K562 (cell line): Measurements from ENCODE around the gene LTBP1. TPM values are rescaled to one million over a fixed set of nuclear protein-coding genes. Genes with fewer than 3 reads are reported as not detected.

ENCODE experiments used
- ATAC-seq: fragments of 200-7000 bp; cut with Tn5 transposase; 3 replicates; pipeline ENCODE4 v1.9.1; 2020; ENCODE audit warnings: moderate library complexity
- BruUV-seq: library from RNA; stranded (reverse); fragments of 400-500 nt; replicated peaks from 2 replicates; lab custom pipeline; 2021; lab: Mats Ljungman, UMichigan
- CTCF ChIA-PET: fragments of 300-600 bp; formaldehyde crosslinking; extraction: SDS; loops from one replicate; lab custom pipeline; 2021; ENCODE audit warnings: low intra/inter-chr PET ratio; lab: Yijun Ruan, JAX
- POLR2A ChIA-PET: fragments of 300-600, 350-650 bp; sonication (Branson Sonifier 250); formaldehyde crosslinking; extraction: SDS; loops from one replicate; lab custom pipeline; 2021; ENCODE audit warnings: antibody characterized with exemption, inconsistent platforms; lab: Yijun Ruan, JAX
- DNase-seq, 4 experiments: peaks; one replicate each; pipeline versions ENCODE4 v3.0.0 to v3.0.0-alpha.2; 2011 to 2018; ENCODE audit warnings: low spot score in 3 of 4, mixed read lengths in 3 of 4; ENCODE audit errors: extremely low read depth in 1 of 4
- FAIRE-seq: peaks from 2 replicates; lab custom pipeline; 2011; peaks lifted over from hg19 to GRCh38; lab: Jason Lieb, UNC
- H2AFZ ChIP-seq: 2 replicates; pipeline ENCODE4 v1.6.0; 2011; ENCODE audit warnings: low read depth, low read length, control low read depth, inconsistent platforms
- H3K27ac ChIP-seq: fragments of 200-600 bp; 3 replicates; pipeline ENCODE4 v1.8.0; 2011; ENCODE audit warnings: low read depth, mild to moderate bottlenecking, control low read depth, inconsistent platforms, low read length, moderate library complexity, mixed read lengths; ENCODE audit errors: extremely low read depth
- H3K27me3 ChIP-seq, 2 experiments: fragments of 300-600 bp in 1 of 2; 2 replicates in 1 of 2; 3 replicates in 1 of 2; pipeline versions ENCODE4 v1.6.0 to v1.8.0; 2011; ENCODE audit warnings: inconsistent platforms in 2 of 2, low read length in 2 of 2, mild to moderate bottlenecking in 1 of 2, mixed read lengths in 1 of 2, moderate library complexity in 1 of 2; ENCODE audit not compliant: control insufficient read depth in 2 of 2, insufficient read depth in 2 of 2
- H3K36me3 ChIP-seq: fragments of 300-600 bp; 3 replicates; pipeline ENCODE4 v1.8.0; 2011; ENCODE audit warnings: mild to moderate bottlenecking, low read length, inconsistent platforms; ENCODE audit not compliant: control insufficient read depth, insufficient read depth
- H3K4me1 ChIP-seq, 2 experiments: fragments of 200-600 bp in 1 of 2; replicated peaks in 1 of 2; 2 replicates in 1 of 2; 3 replicates in 1 of 2; pipeline versions ENCODE4 v1.5.1 to v1.8.0; 2011; ENCODE audit warnings: inconsistent platforms in 2 of 2, low read length in 2 of 2, mild to moderate bottlenecking in 1 of 2, mixed read lengths in 1 of 2, moderate library complexity in 1 of 2; ENCODE audit not compliant: control insufficient read depth in 2 of 2, insufficient read depth in 2 of 2
- H3K4me2 ChIP-seq: 2 replicates; pipeline ENCODE4 v1.6.1; 2011; ENCODE audit warnings: low read length, control low read depth, inconsistent platforms, mixed read lengths; ENCODE audit not compliant: insufficient read depth
- H3K4me3 ChIP-seq: fragments of 200-600 bp; sonication (generic), shearing (Covaris generic); 2 replicates; pipeline ENCODE4 v1.5.1; 2016; ENCODE audit warnings: control low read depth, inconsistent platforms
- H3K79me2 ChIP-seq: fragments of 200-600 bp; 3 replicates; pipeline ENCODE4 v1.8.0; 2011; ENCODE audit warnings: low read length, inconsistent platforms; ENCODE audit not compliant: control insufficient read depth, insufficient read depth
- H3K9ac ChIP-seq, 2 experiments: 2 replicates each; pipeline versions ENCODE4 v1.6.0 to v1.6.1; 2011; ENCODE audit warnings: low read depth in 2 of 2, low read length in 2 of 2, control low read depth in 1 of 2, inconsistent platforms in 1 of 2, mild to moderate bottlenecking in 1 of 2, mixed read lengths in 1 of 2; ENCODE audit not compliant: insufficient read depth in 1 of 2
- H3K9me1 ChIP-seq: one replicate; pipeline ENCODE4 v1.6.0; 2011; ENCODE audit warnings: inconsistent platforms, mild to moderate bottlenecking, low read length, moderate library complexity; ENCODE audit not compliant: control insufficient read depth, insufficient read depth
- H3K9me3 ChIP-seq: replicated peaks from 2 replicates; pipeline ENCODE4 v1.5.1; 2011; ENCODE audit warnings: low read depth, low read length, inconsistent platforms; ENCODE audit not compliant: control insufficient read depth, insufficient read depth
- H4K20me1 ChIP-seq: replicated peaks from 2 replicates; pipeline ENCODE4 v1.6.1; 2011; ENCODE audit warnings: low read length, inconsistent platforms, mixed read lengths; ENCODE audit not compliant: control insufficient read depth, insufficient read depth
- AFF1 ChIP-seq, 2 experiments: fragments of 450-650 bp; IDR thresholded peaks; 2 replicates each; pipeline ENCODE4 v1.6.1; 2018; ENCODE audit warnings: mild to moderate bottlenecking in 2 of 2, low read depth in 1 of 2; ENCODE audit not compliant: partially characterized antibody in 2 of 2
- NR2C1 ChIP-seq, 2 experiments: fragments of 450-650 bp; IDR thresholded peaks; 2 replicates each; pipeline ENCODE4 v1.6.1; 2017; ENCODE audit warnings: mild to moderate bottlenecking in 2 of 2, antibody characterized with exemption in 1 of 2, inconsistent platforms in 1 of 2, missing compliant biosample characterization in 1 of 2, missing genetic modification characterization in 1 of 2
- PTTG1 ChIP-seq: fragments of 450-650 bp; IDR thresholded peaks from 2 replicates; pipeline ENCODE4 v1.6.1; 2016; ENCODE audit warnings: low read depth, mild to moderate bottlenecking, missing genetic modification characterization, missing compliant biosample characterization
- TCF3 ChIP-seq: sonication (generic); formaldehyde crosslinking; IDR thresholded peaks from 2 replicates; pipeline ENCODE4 v1.4.0; 2020; ENCODE audit warnings: mild to moderate bottlenecking, missing genetic modification reagents
- WGBS: fragments of 100-300 bp; shearing (Covaris generic); methylation state at CpG from one replicate; pipeline ENCODE4 v1.1.6; 2016; ENCODE audit warnings: low coverage, mixed read lengths; ENCODE audit not compliant: insufficient coverage; ENCODE audit errors: missing lambda C conversion rate; 5-methylcytosine and 5-hydroxymethylcytosine counted together
- in situ Hi-C: fragments of 300-500 bp; cut with MboI; formaldehyde crosslinking; loops from 4 replicates; pipeline ENCODE4 v1.15.0; 2018; ENCODE audit warnings: inconsistent platforms, mixed read lengths
- intact Hi-C: fragments of 100-400 bp; cut with micrococcal nuclease; formaldehyde crosslinking; loops from 2 replicates; pipeline ENCODE4 v1.14.2; 2022
- polyA plus RNA-seq, 8 experiments: library from polyadenylated mRNA; depleted of rRNA in 4 of 8; stranded (reverse) in 5 of 8; unstranded in 3 of 8; fragments of >200 nt; fragmentation: Nextera tagmentation in 2 of 8; fragmentation: Illumina TruSeq in 1 of 8; extraction: Ambion mirVana in 2 of 8; extraction: Trizol in 1 of 8; gene quantifications; 2 replicates each; pipeline versions ENCODE4 v1.2.1 to v1.2.3, GENCODE V29; 2011 to 2014; ENCODE audit warnings: inconsistent platforms in 1 of 8, missing spikeins in 1 of 8
- total RNA-seq, 7 experiments: library from RNA; depleted of rRNA in 6 of 7; stranded (reverse); fragments of >200 nt in 6 of 7; fragmentation: Illumina TruSeq in 2 of 7; extraction: Trizol in 2 of 7; gene quantifications; 2 replicates each; pipeline versions ENCODE4 v1.2.1 to v1.2.3, GENCODE V29; 2011 to 2021; ENCODE audit warnings: low replicate concordance in 1 of 7
- TF ChIP-seq, protein P1 (sequence below): fragments of 200-800 bp; sonication (Bioruptor generic); IDR thresholded peaks from 2 replicates; pipeline ENCODE4 v1.6.1; 2016; ENCODE audit warnings: missing genetic modification characterization, missing compliant biosample characterization
- TF ChIP-seq, protein P2 (sequence below): sonication (generic); formaldehyde crosslinking; IDR thresholded peaks from 2 replicates; pipeline ENCODE4 v1.8.0; 2022; ENCODE audit warnings: missing genetic modification reagents, mild to moderate bottlenecking, borderline replicate concordance

LTBP1 gene
- total and polyA plus RNA-seq, 9 of the 15 experiments (the other 6 are each of a cell fraction or from before 2014, with no cell fraction given) = 3.6 to 16.4 (median 8.5) TPM

GRCh38 chr2:33409417-33409955, 462.7 kb downstream of the LTBP1 start:
- TF ChIP-seq AFF1 (IDR thresholded peaks at IDR 0.05; ENCODE audit: low read depth in 1 of 2, partially characterized antibody in 2 of 2) = no peak
- no peak for TF ChIP-seq NR2C1 (IDR thresholded peaks at IDR 0.05)
- TF ChIP-seq NR2C1 (tag; IDR thresholded peaks at IDR 0.05) = no peak
- no peak for TF ChIP-seq TCF3 (CRISPR knock-in tag)
- no peak for TF ChIP-seq PTTG1 (tag)
- TF ChIP-seq, protein P1, sequence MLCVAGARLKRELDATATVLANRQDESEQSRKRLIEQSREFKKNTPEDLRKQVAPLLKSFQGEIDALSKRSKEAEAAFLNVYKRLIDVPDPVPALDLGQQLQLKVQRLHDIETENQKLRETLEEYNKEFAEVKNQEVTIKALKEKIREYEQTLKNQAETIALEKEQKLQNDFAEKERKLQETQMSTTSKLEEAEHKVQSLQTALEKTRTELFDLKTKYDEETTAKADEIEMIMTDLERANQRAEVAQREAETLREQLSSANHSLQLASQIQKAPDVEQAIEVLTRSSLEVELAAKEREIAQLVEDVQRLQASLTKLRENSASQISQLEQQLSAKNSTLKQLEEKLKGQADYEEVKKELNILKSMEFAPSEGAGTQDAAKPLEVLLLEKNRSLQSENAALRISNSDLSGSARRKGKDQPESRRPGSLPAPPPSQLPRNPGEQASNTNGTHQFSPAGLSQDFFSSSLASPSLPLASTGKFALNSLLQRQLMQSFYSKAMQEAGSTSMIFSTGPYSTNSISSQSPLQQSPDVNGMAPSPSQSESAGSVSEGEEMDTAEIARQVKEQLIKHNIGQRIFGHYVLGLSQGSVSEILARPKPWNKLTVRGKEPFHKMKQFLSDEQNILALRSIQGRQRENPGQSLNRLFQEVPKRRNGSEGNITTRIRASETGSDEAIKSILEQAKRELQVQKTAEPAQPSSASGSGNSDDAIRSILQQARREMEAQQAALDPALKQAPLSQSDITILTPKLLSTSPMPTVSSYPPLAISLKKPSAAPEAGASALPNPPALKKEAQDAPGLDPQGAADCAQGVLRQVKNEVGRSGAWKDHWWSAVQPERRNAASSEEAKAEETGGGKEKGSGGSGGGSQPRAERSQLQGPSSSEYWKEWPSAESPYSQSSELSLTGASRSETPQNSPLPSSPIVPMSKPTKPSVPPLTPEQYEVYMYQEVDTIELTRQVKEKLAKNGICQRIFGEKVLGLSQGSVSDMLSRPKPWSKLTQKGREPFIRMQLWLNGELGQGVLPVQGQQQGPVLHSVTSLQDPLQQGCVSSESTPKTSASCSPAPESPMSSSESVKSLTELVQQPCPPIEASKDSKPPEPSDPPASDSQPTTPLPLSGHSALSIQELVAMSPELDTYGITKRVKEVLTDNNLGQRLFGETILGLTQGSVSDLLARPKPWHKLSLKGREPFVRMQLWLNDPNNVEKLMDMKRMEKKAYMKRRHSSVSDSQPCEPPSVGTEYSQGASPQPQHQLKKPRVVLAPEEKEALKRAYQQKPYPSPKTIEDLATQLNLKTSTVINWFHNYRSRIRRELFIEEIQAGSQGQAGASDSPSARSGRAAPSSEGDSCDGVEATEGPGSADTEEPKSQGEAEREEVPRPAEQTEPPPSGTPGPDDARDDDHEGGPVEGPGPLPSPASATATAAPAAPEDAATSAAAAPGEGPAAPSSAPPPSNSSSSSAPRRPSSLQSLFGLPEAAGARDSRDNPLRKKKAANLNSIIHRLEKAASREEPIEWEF (CRISPR knock-in tag) = no peak
- TF ChIP-seq, protein P2, sequence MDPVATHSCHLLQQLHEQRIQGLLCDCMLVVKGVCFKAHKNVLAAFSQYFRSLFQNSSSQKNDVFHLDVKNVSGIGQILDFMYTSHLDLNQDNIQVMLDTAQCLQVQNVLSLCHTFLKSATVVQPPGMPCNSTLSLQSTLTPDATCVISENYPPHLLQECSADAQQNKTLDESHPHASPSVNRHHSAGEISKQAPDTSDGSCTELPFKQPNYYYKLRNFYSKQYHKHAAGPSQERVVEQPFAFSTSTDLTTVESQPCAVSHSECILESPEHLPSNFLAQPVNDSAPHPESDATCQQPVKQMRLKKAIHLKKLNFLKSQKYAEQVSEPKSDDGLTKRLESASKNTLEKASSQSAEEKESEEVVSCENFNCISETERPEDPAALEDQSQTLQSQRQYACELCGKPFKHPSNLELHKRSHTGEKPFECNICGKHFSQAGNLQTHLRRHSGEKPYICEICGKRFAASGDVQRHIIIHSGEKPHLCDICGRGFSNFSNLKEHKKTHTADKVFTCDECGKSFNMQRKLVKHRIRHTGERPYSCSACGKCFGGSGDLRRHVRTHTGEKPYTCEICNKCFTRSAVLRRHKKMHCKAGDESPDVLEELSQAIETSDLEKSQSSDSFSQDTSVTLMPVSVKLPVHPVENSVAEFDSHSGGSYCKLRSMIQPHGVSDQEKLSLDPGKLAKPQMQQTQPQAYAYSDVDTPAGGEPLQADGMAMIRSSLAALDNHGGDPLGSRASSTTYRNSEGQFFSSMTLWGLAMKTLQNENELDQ (CRISPR knock-in tag) = no peak
- TF ChIP-seq, all 486 proteins: peak for 0
- no peak overlapping the region for H3K9ac ChIP-seq
- CTCF ChIA-PET = no interaction called here

More at GRCh38 chr2:33409417-33409955, 462.7 kb downstream of the LTBP1 start:
- H3K79me2 ChIP-seq = no peaks in the 10 kb centered on the region
- POLR2A ChIA-PET = no interaction called here
- in situ Hi-C loops (loop anchor here (25.0 kb wide), 1 partner anchor 178 kb away; the partner anchor contains the start of gene FAM98A), intact Hi-C loops (no loop called here)
- 0% methylated on average over 1 of the region's 1 CpG for WGBS
- no peak overlapping the region for H2AFZ ChIP-seq
- FAIRE-seq = no peak
- H4K20me1 ChIP-seq = no peaks in the 10 kb centered on the region
- no peaks in the 10 kb centered on the region for H3K4me1 ChIP-seq
- DNase-seq = no peak
- H3K36me3 ChIP-seq = no peaks in the 10 kb centered on the region
- no peaks in the 10 kb centered on the region for H3K9me1 ChIP-seq
- H3K4me2 ChIP-seq = no peak overlapping the region
- H3K27me3 ChIP-seq = peaks cover 2 to 4% of the 10 kb centered on the region in 2 experiments; a peak in 3 of 5 replicates
- H3K27ac ChIP-seq = no peak overlapping the region
- no peak for ATAC-seq
- H3K4me3 ChIP-seq = no peak overlapping the region
- 0 out of 2 replicates have a peak, but pooled peaks cover 3% of the 10 kb centered on the region for H3K9me3 ChIP-seq
- BruUV-seq = no TSS peak
